Inflammatory macrophage (primary cell): ENCODE results near the gene TMEM219.

ENCODE experiments used
- DNase-seq, 2 donors: peaks; one replicate each; pipeline ENCODE4 v3.0.0-alpha.2; 2020 to 2022

Gene TMEM219

DNA sequence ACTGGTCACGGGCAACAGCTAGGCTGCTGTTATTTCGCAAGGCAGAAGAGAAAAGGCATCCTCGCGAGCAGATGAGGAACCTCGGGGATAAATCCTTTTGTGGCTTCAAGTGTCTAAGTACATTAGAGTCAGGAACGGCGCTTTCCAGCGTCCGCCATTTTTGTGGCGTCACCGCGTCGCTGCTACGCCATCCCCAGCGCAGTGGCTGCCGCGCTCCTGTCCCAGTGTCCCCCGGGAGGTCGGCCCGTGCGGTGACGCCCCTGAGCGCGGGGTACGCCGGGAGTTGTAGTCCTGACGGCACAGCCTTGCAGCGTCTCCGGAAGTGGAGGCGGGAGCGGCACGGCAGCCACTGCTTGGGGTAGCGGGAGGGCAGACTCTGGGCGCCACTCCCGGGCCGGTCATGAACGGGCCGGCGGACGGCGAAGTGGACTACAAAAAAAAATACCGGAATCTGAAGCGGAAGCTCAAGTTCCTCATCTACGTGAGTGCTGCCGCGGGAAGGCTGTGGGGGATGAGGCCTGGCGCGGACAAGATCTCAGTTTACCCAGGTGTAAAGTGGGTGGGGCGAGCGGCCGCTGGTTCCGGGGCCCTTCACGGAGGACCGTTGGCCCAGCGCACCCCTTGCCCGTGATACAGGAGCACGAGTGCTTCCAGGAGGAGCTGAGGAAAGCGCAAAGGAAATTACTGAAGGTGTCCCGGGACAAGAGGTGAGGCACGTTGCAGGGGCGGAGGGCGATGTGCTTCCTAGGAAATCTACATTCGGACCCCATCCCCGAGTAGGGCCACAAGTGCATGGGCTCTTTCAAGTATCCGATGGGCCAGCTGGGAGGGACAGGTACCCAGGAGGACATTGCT, 34.3 kb downstream of the TMEM219 start, which contains the start of gene INO80E:
INO80E (plus strand) TSS at position 331 of the 855 bp plus-strand sequence; CDS start at position 401, 70 bp downstream.
- DNase-seq, result peak; percentile 98 to 99

GRCh38 chr16:29996766-29997250, 34.9 kb downstream of the TMEM219 start:
- DNase-seq, result no peak

DNA sequence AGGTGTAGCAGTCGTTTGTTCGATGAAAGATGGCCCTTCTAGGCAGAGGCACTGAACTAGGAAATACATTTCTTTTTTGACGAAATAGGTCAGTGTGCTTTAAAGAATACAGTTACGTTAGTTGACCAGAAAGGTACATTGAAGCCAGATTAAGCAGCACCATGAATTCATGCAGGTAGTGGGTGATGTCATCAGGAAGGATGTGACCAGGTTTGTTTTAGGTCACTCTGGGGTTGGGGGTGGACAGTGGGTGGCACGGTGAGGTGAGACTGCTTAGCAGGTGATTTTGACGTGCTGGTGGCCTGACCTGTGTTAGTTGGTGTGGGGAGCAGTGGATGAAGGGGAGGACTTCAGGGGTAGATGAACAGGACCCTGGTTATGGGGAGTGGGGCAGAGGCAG, 37.7 kb downstream of the TMEM219 start:
- DNase-seq, result no peak

DNA sequence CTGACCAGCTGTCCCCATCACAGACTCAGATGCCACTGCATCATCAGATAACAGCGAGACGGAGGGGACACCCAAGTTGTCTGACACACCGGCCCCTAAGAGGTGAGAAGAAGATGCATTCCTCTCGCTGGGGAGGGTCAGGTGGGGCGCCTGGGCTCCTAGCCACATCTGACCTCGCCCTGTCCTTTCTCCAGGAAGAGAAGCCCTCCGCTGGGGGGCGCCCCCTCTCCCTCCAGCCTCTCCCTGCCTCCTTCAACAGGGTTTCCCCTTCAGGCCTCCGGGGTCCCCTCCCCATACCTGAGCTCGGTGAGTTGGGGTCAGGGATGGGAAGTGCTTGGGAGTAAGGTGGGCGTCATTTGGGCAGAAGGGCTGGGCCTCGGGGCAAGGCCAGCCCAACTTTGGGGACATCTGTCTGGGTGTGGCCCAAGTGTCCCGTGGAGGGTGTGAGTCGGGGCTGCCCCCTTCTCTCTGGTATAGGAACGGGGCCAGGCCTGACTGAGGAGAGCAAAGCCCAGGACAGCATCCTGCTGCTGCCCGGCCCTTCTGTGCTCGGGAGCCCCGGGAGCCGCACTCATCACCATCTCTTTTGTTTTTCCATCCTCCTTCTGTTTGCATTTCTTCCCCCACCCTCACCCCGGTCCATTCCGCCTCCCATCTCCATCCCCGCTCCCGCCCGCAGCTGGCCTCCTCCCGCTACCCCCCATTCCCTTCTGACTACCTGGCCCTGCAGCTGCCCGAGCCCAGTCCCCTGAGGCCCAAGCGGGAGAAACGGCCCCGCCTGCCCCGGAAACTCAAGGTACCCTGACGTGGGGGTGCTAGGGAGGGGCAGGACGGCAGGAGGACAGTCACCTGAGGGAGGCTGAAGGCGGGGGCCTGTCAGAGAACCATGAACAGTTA, 39.1 kb downstream of the TMEM219 start:
- no peak for DNase-seq

DNA sequence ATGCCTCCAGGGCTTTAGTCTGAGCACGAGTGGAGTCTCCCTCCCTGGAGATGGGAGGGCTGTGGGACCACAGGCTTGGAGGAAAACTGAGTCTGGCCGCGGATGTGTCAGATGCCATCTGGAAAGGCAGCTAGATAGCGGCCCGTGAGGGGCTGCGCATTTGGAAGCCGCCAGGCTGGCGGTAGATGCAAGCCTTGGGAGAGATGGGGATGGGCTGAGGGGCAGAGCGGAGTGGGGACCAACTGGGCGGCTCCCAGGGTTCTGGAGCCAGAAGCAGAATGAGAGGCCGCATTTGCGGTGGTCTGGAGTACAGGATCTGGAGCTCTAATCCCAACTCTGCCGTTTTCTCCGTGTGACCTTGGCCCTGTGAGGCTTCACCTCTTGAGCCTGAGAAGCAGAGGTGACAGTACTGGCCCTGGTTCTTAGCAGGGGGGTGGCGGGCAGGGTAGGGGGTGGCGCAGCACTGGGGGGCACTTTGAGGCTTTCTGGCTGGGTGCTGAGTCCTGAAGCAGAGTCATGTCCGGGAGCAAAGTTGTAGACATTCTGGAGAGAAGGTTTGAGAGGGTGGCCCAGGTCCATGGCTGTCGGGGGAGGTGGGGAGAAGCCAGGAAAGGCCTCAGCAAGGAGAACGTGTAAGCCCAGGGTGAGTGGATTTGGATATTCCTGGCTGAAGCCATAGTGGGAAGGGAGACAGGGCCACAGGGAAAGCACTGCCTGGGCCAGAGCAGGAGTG, 40.9 kb downstream of the TMEM219 start:
- DNase-seq, result no peak

DNA sequence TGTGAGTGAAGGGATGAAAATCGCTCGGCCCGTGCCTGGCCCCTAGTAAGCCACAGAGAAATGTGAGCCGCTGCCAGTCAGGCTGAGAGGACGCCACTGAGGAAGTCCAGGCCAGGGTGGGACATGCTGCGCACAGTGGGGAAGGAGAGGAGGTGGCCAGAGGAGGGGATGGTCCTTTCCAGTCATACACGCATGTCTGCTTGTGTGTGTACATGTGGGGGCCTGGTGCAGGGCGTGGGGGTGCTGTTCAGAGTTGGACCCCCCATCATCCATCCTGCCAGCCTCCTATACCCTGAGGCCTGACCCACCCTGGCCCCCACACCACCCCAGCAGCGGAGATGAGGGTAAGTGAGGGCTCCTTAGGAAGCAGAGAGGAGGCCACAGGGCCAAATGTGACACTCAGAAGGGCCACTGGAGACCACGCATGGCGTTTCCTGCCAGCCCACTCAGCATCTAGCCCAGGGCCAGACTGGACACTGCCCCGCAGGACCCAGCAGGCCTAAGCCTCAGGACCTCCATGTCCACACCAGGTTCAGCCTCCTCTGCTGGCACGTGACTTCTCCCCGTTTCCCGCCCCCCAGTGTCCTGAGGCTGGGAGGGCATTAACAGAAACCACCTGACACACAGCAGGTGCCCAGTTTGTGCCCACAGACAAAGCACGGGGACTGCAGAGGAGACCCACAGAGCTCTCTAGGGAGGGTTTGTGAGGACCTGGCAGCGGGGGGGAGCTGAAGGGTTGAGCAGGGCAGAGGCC, 42.0 kb downstream of the TMEM219 start:
- DNase-seq, result no peak

DNA sequence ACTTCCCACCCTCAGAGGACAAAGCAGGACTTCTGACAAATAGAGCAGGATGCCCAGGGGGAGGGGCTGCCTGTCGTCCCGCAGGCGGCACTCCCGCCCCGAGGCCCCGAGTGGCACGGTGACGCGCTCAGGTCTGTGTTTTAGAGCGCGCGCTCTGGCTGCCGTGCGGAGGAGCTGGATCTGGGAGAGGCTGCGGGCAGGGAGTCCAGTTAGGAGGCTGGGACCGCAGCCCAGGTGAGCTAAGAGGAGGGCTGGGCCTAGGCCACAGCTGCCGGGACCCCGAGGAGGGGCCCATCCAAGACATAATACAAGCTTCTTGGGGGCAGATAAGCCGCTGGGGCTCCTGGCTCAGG, 42.5 kb downstream of the TMEM219 start:
- DNase-seq, result no peak

- no peak for DNase-seq
Measured at GRCh38 chr16:30004811-30005242, 42.9 kb downstream of the TMEM219 start.

DNA sequence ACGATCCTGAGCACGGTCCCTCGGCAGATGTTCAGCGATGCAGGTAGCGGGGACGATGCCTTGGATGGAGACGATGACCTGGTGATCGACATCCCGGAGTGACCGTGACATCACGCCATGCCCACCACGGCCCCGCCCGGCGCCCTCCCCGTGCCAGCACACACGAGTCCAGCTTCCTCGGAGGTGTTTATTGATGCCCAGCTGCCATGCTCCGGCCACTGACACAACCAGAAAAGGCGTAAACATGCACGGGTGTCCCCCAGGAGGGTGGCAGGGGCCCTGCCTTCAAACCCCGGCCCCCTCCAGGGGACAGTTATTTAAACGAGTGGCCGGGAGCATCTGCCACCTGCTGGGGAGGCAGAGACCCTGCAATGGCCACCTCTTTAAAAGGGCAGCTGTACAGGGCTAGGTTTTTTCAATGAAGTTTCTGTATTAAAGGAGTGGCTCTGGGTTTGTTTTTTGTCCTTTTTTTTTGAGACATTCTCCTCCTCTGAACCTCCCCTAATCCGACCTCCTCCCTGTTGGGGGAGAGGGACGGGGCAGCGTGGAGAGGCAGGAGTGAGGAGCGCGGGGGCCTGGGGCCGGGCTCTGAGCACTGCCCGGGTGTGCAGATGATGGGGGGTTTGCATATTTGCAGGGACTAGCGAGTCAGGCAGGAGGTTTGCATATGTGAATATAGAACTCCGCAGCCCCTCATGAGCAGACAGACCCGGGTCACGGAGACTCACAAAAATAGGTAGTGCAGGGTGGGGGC, 43.6 kb downstream of the TMEM219 start:
- DNase-seq, result peak; percentile 36 to 49

- DNase-seq, result no peak
Measured at GRCh38 chr16:30006095-30006473, 44.2 kb downstream of the TMEM219 start.

- DNase-seq, result no peak
Measured at GRCh38 chr16:30006659-30007377, 44.9 kb downstream of the TMEM219 start.

GRCh38 chr16:30007378-30007895, 45.6 kb downstream of the TMEM219 start:
- no peak for DNase-seq

DNA sequence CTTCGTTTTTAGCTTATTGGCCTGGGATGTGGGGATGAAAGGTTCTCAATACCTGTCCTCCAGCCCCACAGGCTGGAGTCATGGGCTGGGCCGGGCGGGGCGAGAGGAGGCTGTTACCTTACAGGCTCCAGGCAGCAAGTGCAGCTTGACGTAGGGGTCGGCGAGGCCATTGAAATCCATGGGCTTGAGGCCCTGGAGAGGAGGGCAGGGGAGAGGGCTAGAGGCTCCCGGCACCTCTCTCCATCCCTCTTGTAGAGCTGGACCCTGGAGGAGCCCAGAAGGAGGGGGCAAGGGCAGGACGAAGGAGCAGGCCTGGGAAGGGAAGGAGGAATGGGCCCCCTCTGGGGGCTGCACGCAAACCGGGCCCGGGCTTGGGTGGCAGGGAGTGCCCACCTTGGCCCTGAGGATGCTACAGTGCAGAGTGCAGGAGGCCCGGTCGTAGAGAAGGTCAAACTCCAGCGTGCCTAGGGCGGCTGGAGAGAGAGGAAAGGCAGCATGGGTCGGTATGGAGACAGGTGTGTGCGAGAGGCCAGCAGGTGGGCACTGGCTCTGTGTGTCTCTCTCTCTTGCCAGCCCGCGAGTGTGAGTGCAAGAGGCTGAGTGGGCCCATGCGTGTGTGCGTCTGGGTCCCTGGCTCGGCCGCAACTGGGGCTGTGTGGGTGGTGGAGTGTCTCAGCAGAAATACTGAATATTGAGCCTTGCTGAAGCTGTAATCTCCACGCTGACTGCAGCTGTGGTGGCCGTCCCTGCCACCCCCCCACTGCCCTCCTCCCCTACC, 47.4 kb downstream of the TMEM219 start:
- DNase-seq, result no peak

- DNase-seq, result no peak
Measured at GRCh38 chr16:30009990-30010843, 48.3 kb downstream of the TMEM219 start.

GRCh38 chr16:30010844-30011713, 49.2 kb downstream of the TMEM219 start, which contains the start of gene DOC2A:
Gene DOC2A (minus strand): TSS chr16:30011027. CDS start chr16:30010222, 805 bp downstream.
- no peak for DNase-seq

GRCh38 chr16:30011714-30012504, 50.0 kb downstream of the TMEM219 start:
- no peak for DNase-seq
